ENCODE measurements around the gene ERG.

GRCh38 chr21:38494703-38495102 lies 3.6 kb downstream of the ERG start:
- TF ChIP-seq POLR2AphosphoS5 (IDR thresholded peaks at IDR 0.05) = no peak
- no peak for TF ChIP-seq CTCF (IDR thresholded peaks at IDR 0.05; ENCODE audit: poor library complexity, severe bottlenecking)
- no peak for TF ChIP-seq RAD21 (conservative IDR thresholded peaks at IDR 0.05)
- TF ChIP-seq SMC3 (conservative IDR thresholded peaks at IDR 0.05; ENCODE audit: poor library complexity) = no peak
- no peak for TF ChIP-seq TAF1 (IDR thresholded peaks at IDR 0.05; ENCODE audit: low read depth)
- no peak for TF ChIP-seq REST (IDR thresholded peaks at IDR 0.05; ENCODE audit: borderline replicate concordance)
- no peak for TF ChIP-seq MXI1 (conservative IDR thresholded peaks at IDR 0.05; ENCODE audit: poor library complexity, severe bottlenecking)
- no peak for TF ChIP-seq EP300 (conservative IDR thresholded peaks at IDR 0.05; ENCODE audit: poor library complexity, severe bottlenecking)
